Activated CD8-positive, alpha-beta T cell treated with anti-CD3 and anti-CD28 coated beads for 36 hours (primary cell): Measurements from ENCODE around the gene C5orf58. TPM values are rescaled to one million over a fixed set of nuclear protein-coding genes. Genes with fewer than 3 reads are reported as not detected.

Source experiments
- ATAC-seq: fragments of 200-7000 bp; cut with Tn5 transposase; one replicate; pipeline ENCODE4 v1.10.0; 2021; ENCODE audit warnings: mild to moderate bottlenecking, moderate library complexity
- CTCF ChIA-PET: fragments of 350-600 bp; sonication (Branson Sonifier 250); formaldehyde crosslinking; loops from one replicate; lab custom pipeline; 2021; ENCODE audit warnings: antibody characterized with exemption; lab: Charles Lee
- POLR2A ChIA-PET: fragments of 350-600 bp; sonication (Branson Sonifier 250); formaldehyde crosslinking; loops from one replicate; lab custom pipeline; 2021; ENCODE audit warnings: antibody characterized with exemption; lab: Charles Lee
- DNase-seq: peaks from one replicate; pipeline ENCODE4 v3.0.0-alpha.2; 2020
- H3K27ac Mint-ChIP-seq: one replicate; pipeline ENCODE4 v1.8.0; 2021; ENCODE audit warnings: mild to moderate bottlenecking, mixed read lengths
- H3K27me3 Mint-ChIP-seq: one replicate; pipeline ENCODE4 v1.8.0; 2021; ENCODE audit warnings: mixed read lengths
- H3K36me3 Mint-ChIP-seq: one replicate; pipeline ENCODE4 v1.8.0; 2021; ENCODE audit warnings: low read depth, mixed read lengths
- H3K4me1 Mint-ChIP-seq: one replicate; pipeline ENCODE4 v1.8.0; 2021; ENCODE audit warnings: low read depth, mixed read lengths
- H3K4me3 Mint-ChIP-seq: one replicate; pipeline ENCODE4 v1.8.0; 2021; ENCODE audit warnings: mild to moderate bottlenecking, moderate library complexity, mixed read lengths
- H3K9me3 Mint-ChIP-seq: one replicate; pipeline ENCODE4 v1.8.0; 2021; ENCODE audit warnings: mixed read lengths
- intact Hi-C: fragments of 100-400 bp; cut with micrococcal nuclease; formaldehyde crosslinking; loops from one replicate; pipeline ENCODE4 v1.10.0; 2022
- total RNA-seq, 2 experiments: library from RNA; stranded (reverse); gene quantifications; one replicate each; pipeline ENCODE4 v1.2.3, GENCODE V29; 2021
- TF ChIP-seq, protein P1 (sequence below): fragments of 200-600 bp; IDR thresholded peaks from one replicate; pipeline ENCODE4 v1.8.0; 2022; ENCODE audit warnings: antibody characterized with exemption, mild to moderate bottlenecking

The C5orf58 gene
- total RNA-seq, 2 experiments from 2014 or later, result not detected

DNA sequence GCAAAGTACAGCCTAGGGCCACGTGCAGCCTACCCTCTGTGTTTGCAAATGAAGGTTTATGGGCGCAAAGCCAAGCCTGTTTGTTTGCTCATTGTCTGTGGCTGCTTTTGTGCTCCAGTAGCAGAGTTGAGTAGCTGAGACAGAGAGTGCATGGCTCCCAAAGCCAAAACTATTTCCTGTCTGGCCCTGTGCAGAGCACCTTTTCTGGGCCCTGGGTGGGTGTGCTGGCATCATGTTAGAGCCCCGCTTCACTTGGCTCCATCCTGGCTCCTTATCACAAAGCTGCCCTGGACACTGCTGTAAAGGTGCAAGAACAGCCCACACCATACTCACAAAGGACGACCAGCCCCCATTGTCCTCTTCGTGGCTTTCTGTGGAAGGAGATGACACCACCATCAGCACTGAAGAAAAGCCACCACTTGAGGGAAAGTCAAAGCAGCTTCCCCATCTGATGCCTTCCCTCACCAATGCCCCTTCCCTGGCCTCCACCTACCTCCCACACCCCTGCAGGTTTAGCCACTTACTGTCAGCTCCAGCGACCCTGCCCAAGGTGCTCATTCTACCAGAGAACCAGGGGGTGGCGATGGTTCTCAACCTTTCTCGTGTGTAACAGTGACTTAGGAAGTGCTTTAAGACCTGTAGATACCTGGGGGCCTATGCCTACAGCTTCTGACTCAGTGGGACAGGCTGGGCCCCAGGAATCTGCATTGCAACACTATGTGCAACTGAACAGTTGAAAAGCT lies 41.4 kb downstream of the C5orf58 start:
- ATAC-seq (peak; percentile 7), DNase-seq (peak; percentile 81)
- H3K27ac Mint-ChIP-seq, result peak overlapping the region; percentile 90
- no peaks in the 10 kb centered on the region for H3K9me3 Mint-ChIP-seq
- intact Hi-C loops, result loop anchor here (2.0 kb wide), 1 partner anchor 59 kb away; no protein-coding TSS in a partner anchor
- H3K4me3 Mint-ChIP-seq, result peak overlapping the region; percentile 44
- ChIA-PET CTCF (interaction anchor here (0.5 to 8.0 kb wide), 26 partner anchors 8 to 1138 kb away, joined by 3 to 180 read pairs (median 4); partner anchors contain the start of gene LCP2), POLR2A (interaction anchor here (0.8 to 13.7 kb wide), 11 partner anchors 9 to 1114 kb away, joined by 3 to 470 read pairs (median 5); partner anchors contain the start of gene LCP2)
- H3K36me3 Mint-ChIP-seq, result peaks cover 83% of the 10 kb centered on the region
- TF ChIP-seq, protein P1, sequence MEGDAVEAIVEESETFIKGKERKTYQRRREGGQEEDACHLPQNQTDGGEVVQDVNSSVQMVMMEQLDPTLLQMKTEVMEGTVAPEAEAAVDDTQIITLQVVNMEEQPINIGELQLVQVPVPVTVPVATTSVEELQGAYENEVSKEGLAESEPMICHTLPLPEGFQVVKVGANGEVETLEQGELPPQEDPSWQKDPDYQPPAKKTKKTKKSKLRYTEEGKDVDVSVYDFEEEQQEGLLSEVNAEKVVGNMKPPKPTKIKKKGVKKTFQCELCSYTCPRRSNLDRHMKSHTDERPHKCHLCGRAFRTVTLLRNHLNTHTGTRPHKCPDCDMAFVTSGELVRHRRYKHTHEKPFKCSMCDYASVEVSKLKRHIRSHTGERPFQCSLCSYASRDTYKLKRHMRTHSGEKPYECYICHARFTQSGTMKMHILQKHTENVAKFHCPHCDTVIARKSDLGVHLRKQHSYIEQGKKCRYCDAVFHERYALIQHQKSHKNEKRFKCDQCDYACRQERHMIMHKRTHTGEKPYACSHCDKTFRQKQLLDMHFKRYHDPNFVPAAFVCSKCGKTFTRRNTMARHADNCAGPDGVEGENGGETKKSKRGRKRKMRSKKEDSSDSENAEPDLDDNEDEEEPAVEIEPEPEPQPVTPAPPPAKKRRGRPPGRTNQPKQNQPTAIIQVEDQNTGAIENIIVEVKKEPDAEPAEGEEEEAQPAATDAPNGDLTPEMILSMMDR, result peak; percentile 59
- no peaks in the 10 kb centered on the region for H3K27me3 Mint-ChIP-seq
- peaks cover 91% of the 10 kb centered on the region for H3K4me1 Mint-ChIP-seq

- Mint-ChIP-seq H3K36me3 (peaks cover 84% of the 10 kb centered on the region), H3K27ac (peak overlapping the region; percentile 90), H3K27me3 (no peaks in the 10 kb centered on the region), H3K4me3 (peak overlapping the region; percentile 58), H3K4me1 (peaks cover 92% of the 10 kb centered on the region), H3K9me3 (no peaks in the 10 kb centered on the region)
- POLR2A ChIA-PET, result interaction anchor here (1.0 to 13.7 kb wide), 11 partner anchors 8 to 67 kb away, joined by 3 to 470 read pairs (median 7); partner anchors contain the start of gene LCP2
- DNase-seq, result peak; percentile 60
- TF ChIP-seq, protein P1, result no peak
- no peak for ATAC-seq
- CTCF ChIA-PET, result interaction anchor here (0.9 to 8.0 kb wide), 10 partner anchors 9 to 72 kb away, joined by 3 to 180 read pairs (median 14); partner anchors contain the start of gene LCP2
- intact Hi-C loops, result loop anchor here (2.0 kb wide), 1 partner anchor 57 kb away; no protein-coding TSS in a partner anchor
Observed at GRCh38 chr5:170275376-170275994, 42.7 kb downstream of the C5orf58 start.

GRCh38 chr5:170276140-170276539 lies 43.4 kb downstream of the C5orf58 start:
- peak overlapping the region; percentile 90 for H3K27ac Mint-ChIP-seq
- no peak for DNase-seq
- no peaks in the 10 kb centered on the region for H3K27me3 Mint-ChIP-seq
- TF ChIP-seq, protein P1, result no peak
- peaks cover 80% of the 10 kb centered on the region for H3K36me3 Mint-ChIP-seq
- H3K4me3 Mint-ChIP-seq, result peak overlapping the region; percentile 58
- POLR2A ChIA-PET, result interaction anchor here (1.0 to 13.7 kb wide), 9 partner anchors 9 to 63 kb away, joined by 4 to 470 read pairs (median 6); partner anchors contain the start of gene LCP2
- intact Hi-C loops, result no loop called here
- H3K9me3 Mint-ChIP-seq, result no peaks in the 10 kb centered on the region
- no peak for ATAC-seq
- H3K4me1 Mint-ChIP-seq, result peaks cover 91% of the 10 kb centered on the region
- CTCF ChIA-PET, result interaction anchor here (3.8 to 8.0 kb wide), 5 partner anchors 10 to 63 kb away, joined by 12 to 180 read pairs (median 63); partner anchors contain the start of gene LCP2

GRCh38 chr5:170277867-170278281 lies 45.1 kb downstream of the C5orf58 start:
- H3K4me1 Mint-ChIP-seq, result peaks cover 92% of the 10 kb centered on the region
- TF ChIP-seq, protein P1, result no peak
- H3K27me3 Mint-ChIP-seq, result no peaks in the 10 kb centered on the region
- H3K36me3 Mint-ChIP-seq, result peaks cover 81% of the 10 kb centered on the region
- intact Hi-C loops, result loop anchor here (2.0 kb wide), 1 partner anchor 19 kb away; the partner anchor contains the start of gene LCP2
- ChIA-PET CTCF (interaction anchor here (1.0 to 8.0 kb wide), 10 partner anchors 9 to 61 kb away, joined by 3 to 180 read pairs (median 12); partner anchors contain the start of gene LCP2), POLR2A (interaction anchor here (1.2 to 13.7 kb wide), 7 partner anchors 10 to 61 kb away, joined by 4 to 470 read pairs (median 15); partner anchors contain the start of gene LCP2)
- H3K27ac Mint-ChIP-seq, result peak overlapping the region; percentile 90
- no peak for ATAC-seq
- DNase-seq, result peak; percentile 27
- peak overlapping the region; percentile 58 for H3K4me3 Mint-ChIP-seq
- no peaks in the 10 kb centered on the region for H3K9me3 Mint-ChIP-seq
